ENCODE results near the gene MTREX.

The MTREX gene

DNA sequence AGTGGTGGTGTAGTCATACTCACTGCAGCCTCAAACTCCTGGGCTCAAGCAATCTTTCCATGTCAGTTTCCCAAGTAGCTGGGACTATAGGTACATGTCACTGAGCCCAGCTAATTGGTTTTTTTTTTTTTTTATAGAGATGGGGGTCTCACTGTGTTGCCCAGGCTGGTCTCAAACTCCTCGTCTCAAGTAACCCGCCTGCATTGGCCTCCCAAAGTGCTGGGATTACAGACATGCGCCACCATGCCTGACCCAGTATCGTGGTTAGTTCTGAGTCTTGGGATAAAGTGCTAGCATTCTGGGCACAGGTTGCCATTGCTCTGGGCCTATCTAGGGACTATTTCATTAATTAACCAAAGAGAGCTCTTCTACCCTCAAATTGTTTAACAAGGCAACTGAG lies 118.7 kb downstream of the MTREX start:
- Histone ChIP-seq H3K4me1 (ENCODE audit: control insufficient read depth, low read length) (no peaks in the 10 kb centered on the region), H3K9me3 (ENCODE audit: control insufficient read depth, insufficient read depth, low read length) (no peaks in the 10 kb centered on the region), H3F3A (ENCODE audit: control insufficient read depth, insufficient read depth) (no peaks in the 10 kb centered on the region), H3K36me3 (ENCODE audit: control insufficient read depth, low read length) (peaks cover 82% of the 10 kb centered on the region), H3K9me2 (replicated peaks; ENCODE audit: control insufficient read depth, low read length) (no peaks in the 10 kb centered on the region), H4K20me1 (ENCODE audit: control insufficient read depth, insufficient read depth, low read depth, low read length) (no peaks in the 10 kb centered on the region), H3K27ac (ENCODE audit: low read depth, low read length) (no peak overlapping the region), H3K4me3 (ENCODE audit: low read length) (no peak overlapping the region), H3K27me3 (ENCODE audit: control insufficient read depth, low read length) (no peaks in the 10 kb centered on the region), H3K4me2 (ENCODE audit: low read length) (no peak overlapping the region), H3K79me2 (ENCODE audit: control insufficient read depth, low read length) (no peaks in the 10 kb centered on the region)
- TF ChIP-seq, protein P1, sequence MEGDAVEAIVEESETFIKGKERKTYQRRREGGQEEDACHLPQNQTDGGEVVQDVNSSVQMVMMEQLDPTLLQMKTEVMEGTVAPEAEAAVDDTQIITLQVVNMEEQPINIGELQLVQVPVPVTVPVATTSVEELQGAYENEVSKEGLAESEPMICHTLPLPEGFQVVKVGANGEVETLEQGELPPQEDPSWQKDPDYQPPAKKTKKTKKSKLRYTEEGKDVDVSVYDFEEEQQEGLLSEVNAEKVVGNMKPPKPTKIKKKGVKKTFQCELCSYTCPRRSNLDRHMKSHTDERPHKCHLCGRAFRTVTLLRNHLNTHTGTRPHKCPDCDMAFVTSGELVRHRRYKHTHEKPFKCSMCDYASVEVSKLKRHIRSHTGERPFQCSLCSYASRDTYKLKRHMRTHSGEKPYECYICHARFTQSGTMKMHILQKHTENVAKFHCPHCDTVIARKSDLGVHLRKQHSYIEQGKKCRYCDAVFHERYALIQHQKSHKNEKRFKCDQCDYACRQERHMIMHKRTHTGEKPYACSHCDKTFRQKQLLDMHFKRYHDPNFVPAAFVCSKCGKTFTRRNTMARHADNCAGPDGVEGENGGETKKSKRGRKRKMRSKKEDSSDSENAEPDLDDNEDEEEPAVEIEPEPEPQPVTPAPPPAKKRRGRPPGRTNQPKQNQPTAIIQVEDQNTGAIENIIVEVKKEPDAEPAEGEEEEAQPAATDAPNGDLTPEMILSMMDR (IDR thresholded peaks at IDR 0.05; ENCODE audit: low read depth, low read length, poor library complexity, severe bottlenecking): no peak
- no peak for TF ChIP-seq EZH2phosphoT487 (IDR thresholded peaks at IDR 0.05; ENCODE audit: borderline replicate concordance, low read length)

DNA sequence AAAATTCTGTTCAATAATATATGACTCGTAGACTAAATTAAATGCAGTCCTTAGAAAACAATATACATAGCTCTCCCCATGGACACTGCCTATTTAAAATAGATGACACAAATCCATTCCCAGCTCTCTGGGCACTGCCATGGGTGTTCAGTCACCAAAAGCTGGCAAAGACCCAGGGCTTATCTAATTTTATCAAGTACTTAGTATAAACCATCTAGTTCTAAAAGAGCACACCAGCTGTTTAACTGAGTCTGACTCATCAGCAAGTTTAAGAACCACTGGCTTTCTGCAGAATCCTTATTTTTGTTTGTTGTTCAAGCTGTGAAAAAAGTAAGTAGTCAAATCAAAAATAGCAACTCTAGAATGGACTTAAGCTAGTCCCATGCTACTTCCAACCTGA lies 119.4 kb downstream of the MTREX start:
- peaks cover 75% of the 10 kb centered on the region for H3K36me3 ChIP-seq (ENCODE audit: control insufficient read depth, low read length)
- no peaks in the 10 kb centered on the region for H3K4me1 ChIP-seq (ENCODE audit: control insufficient read depth, low read length)
- H4K20me1 ChIP-seq (ENCODE audit: control insufficient read depth, insufficient read depth, low read depth, low read length): no peaks in the 10 kb centered on the region
- H3K9me2 ChIP-seq (replicated peaks; ENCODE audit: control insufficient read depth, low read length): no peaks in the 10 kb centered on the region
- no peaks in the 10 kb centered on the region for H3K27me3 ChIP-seq (ENCODE audit: control insufficient read depth, low read length)
- no peaks in the 10 kb centered on the region for H3F3A ChIP-seq (ENCODE audit: control insufficient read depth, insufficient read depth)
- no peak overlapping the region for H3K27ac ChIP-seq (ENCODE audit: low read depth, low read length)
- H3K4me2 ChIP-seq (ENCODE audit: low read length): no peak overlapping the region
- no peak overlapping the region for H3K4me3 ChIP-seq (ENCODE audit: low read length)
- H3K79me2 ChIP-seq (ENCODE audit: control insufficient read depth, low read length): no peaks in the 10 kb centered on the region
- no peaks in the 10 kb centered on the region for H3K9me3 ChIP-seq (ENCODE audit: control insufficient read depth, insufficient read depth, low read length)
- TF ChIP-seq, protein P1 (IDR thresholded peaks at IDR 0.05; ENCODE audit: low read depth, low read length, poor library complexity, severe bottlenecking): no peak
- no peak for TF ChIP-seq EZH2phosphoT487 (IDR thresholded peaks at IDR 0.05; ENCODE audit: borderline replicate concordance, low read length)

DNA sequence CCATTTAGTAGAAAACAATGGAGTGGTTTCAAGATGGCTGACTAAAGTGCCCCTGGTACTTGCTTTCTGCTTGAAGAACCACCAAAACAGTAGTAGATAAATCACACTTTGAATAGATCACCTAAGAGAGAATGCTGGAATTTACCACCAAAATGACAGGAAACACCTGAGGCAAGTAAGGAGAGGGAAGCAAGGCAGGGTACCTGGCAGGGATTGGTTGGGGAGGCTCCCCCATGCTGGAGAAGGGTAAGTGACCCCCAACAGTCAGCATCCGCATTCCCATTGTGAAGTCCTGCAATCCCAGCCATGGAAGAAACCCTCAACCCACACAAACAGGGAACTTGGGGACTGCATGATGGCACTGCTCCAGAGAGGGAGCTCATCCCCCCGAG lies 121.4 kb downstream of the MTREX start:
- H3K36me3 ChIP-seq (ENCODE audit: control insufficient read depth, low read length): peaks cover 57% of the 10 kb centered on the region
- H4K20me1 ChIP-seq (ENCODE audit: control insufficient read depth, insufficient read depth, low read depth, low read length): no peaks in the 10 kb centered on the region
- no peak overlapping the region for H3K27ac ChIP-seq (ENCODE audit: low read depth, low read length)
- H3K4me1 ChIP-seq (ENCODE audit: control insufficient read depth, low read length): no peaks in the 10 kb centered on the region
- no peak overlapping the region for H3K4me3 ChIP-seq (ENCODE audit: low read length)
- H3K9me2 ChIP-seq (replicated peaks; ENCODE audit: control insufficient read depth, low read length): no peaks in the 10 kb centered on the region
- H3K79me2 ChIP-seq (ENCODE audit: control insufficient read depth, low read length): no peaks in the 10 kb centered on the region
- H3K27me3 ChIP-seq (ENCODE audit: control insufficient read depth, low read length): no peaks in the 10 kb centered on the region
- TF ChIP-seq EZH2phosphoT487 (IDR thresholded peaks at IDR 0.05; ENCODE audit: borderline replicate concordance, low read length): no peak
- TF ChIP-seq, protein P1 (IDR thresholded peaks at IDR 0.05; ENCODE audit: low read depth, low read length, poor library complexity, severe bottlenecking): no peak
- H3K4me2 ChIP-seq (ENCODE audit: low read length): no peak overlapping the region
- H3K9me3 ChIP-seq (ENCODE audit: control insufficient read depth, insufficient read depth, low read length): no peaks in the 10 kb centered on the region
- H3F3A ChIP-seq (ENCODE audit: control insufficient read depth, insufficient read depth): no peaks in the 10 kb centered on the region
